ENCODE results near the gene GFRAL.

GFRAL gene

GRCh38 chr6:55379895-55380294, 52.6 kb downstream of the GFRAL start:
- no peak for TF ChIP-seq CTCF (IDR thresholded peaks at IDR 0.05; ENCODE audit: low read length, missing control alignments)
- H3K4me3 ChIP-seq (replicated peaks; ENCODE audit: low read depth, low read length): no peak overlapping the region
- peak; percentile 51 for DNase-seq (ENCODE audit: low read depth)

- peak; percentile 4 for DNase-seq (ENCODE audit: low read depth)
- H3K4me3 ChIP-seq (replicated peaks; ENCODE audit: low read depth, low read length): no peak overlapping the region
- TF ChIP-seq CTCF (IDR thresholded peaks at IDR 0.05; ENCODE audit: low read length, missing control alignments): no peak
Observed at GRCh38 chr6:55388211-55388610, 60.9 kb downstream of the GFRAL start.

GRCh38 chr6:55395871-55396270, 68.6 kb downstream of the GFRAL start:
- no peak overlapping the region for H3K4me3 ChIP-seq (replicated peaks; ENCODE audit: low read depth, low read length)
- no peak for DNase-seq (ENCODE audit: low read depth)
- TF ChIP-seq CTCF (IDR thresholded peaks at IDR 0.05; ENCODE audit: low read length, missing control alignments): no peak

- peak; percentile 50 for DNase-seq (ENCODE audit: low read depth)
- no peak overlapping the region for H3K4me3 ChIP-seq (replicated peaks; ENCODE audit: low read depth, low read length)
- TF ChIP-seq CTCF (IDR thresholded peaks at IDR 0.05; ENCODE audit: low read length, missing control alignments): no peak
Observed at GRCh38 chr6:55397986-55398385, 70.7 kb downstream of the GFRAL start.

- no peak for TF ChIP-seq CTCF (IDR thresholded peaks at IDR 0.05; ENCODE audit: low read length, missing control alignments)
- no peak overlapping the region for H3K4me3 ChIP-seq (replicated peaks; ENCODE audit: low read depth, low read length)
- peak; percentile 27 for DNase-seq (ENCODE audit: low read depth)
Observed at GRCh38 chr6:55399351-55399750, 72.1 kb downstream of the GFRAL start.

GRCh38 chr6:55405474-55406235, 78.4 kb downstream of the GFRAL start:
- TF ChIP-seq CTCF (IDR thresholded peaks at IDR 0.05; ENCODE audit: low read length, missing control alignments): no peak
- no peak for DNase-seq (ENCODE audit: low read depth)
- no peak overlapping the region for H3K4me3 ChIP-seq (replicated peaks; ENCODE audit: low read depth, low read length)

- no peak for DNase-seq (ENCODE audit: low read depth)
- no peak overlapping the region for H3K4me3 ChIP-seq (replicated peaks; ENCODE audit: low read depth, low read length)
- no peak for TF ChIP-seq CTCF (IDR thresholded peaks at IDR 0.05; ENCODE audit: low read length, missing control alignments)
Observed at GRCh38 chr6:55410674-55411073, 83.4 kb downstream of the GFRAL start.

Data from fibroblast of pulmonary artery (primary cell).